ENCODE data around the gene ZSWIM1. TPM values are rescaled to one million over a fixed set of nuclear protein-coding genes. Genes with fewer than 3 reads are reported as not detected.

The ZSWIM1 gene
- total and polyA plus RNA-seq, 10 of the 15 experiments (the other 5 are each of a cell fraction or from before 2014, with no cell fraction given), result 2.4 to 16.0 (median 9.8) TPM

- SMC1A ChIA-PET (ENCODE audit: uncharacterized antibody, unreplicated experiment), result no interaction called here
- H3K36me3 ChIP-seq (ENCODE audit: control insufficient read depth in 2 of 2, insufficient read depth in 2 of 2, low read length in 1 of 2), result no peaks in the 10 kb centered on the region
- no peaks in the 10 kb centered on the region for H4K20me1 ChIP-seq (ENCODE audit: control insufficient read depth, insufficient read depth)
- H3K9me3 ChIP-seq (replicated peaks; ENCODE audit: control insufficient read depth, insufficient read depth, low read length), result no peaks in the 10 kb centered on the region
- intact Hi-C loops (cut with micrococcal nuclease; ENCODE audit: unreplicated experiment) (no loop called here), in situ Hi-C loops (cut with MboI) (no loop called here)
- CTCF ChIA-PET, result interaction anchor here (0.8 to 1.6 kb wide), 2 partner anchors 54 to 117 kb away, joined by 3 to 6 read pairs; no protein-coding TSS in a partner anchor
- BruUV-seq (replicated peaks), result no TSS peak
- DNase-seq (ENCODE audit: low read depth, low spot score), result no peak
- H2AFZ ChIP-seq (ENCODE audit: control insufficient read depth, low read depth, low read length), result no peak overlapping the region
- RAD21 ChIA-PET (ENCODE audit: unreplicated experiment), result no interaction called here
- H3K4me2 ChIP-seq (ENCODE audit: control insufficient read depth, insufficient read depth), result no peak overlapping the region
- H3K79me2 ChIP-seq (ENCODE audit: control insufficient read depth, insufficient read depth, low read length), result peaks cover 19% of the 10 kb centered on the region
- TF ChIP-seq ZBTB4 (CRISPR knock-in tag; IDR thresholded peaks at IDR 0.05) (no peak), BCLAF1 (IDR thresholded peaks at IDR 0.05) (no peak), CREB1 (IDR thresholded peaks at IDR 0.05; ENCODE audit: low read depth) (no peak), NBN (IDR thresholded peaks at IDR 0.05) (no peak), BCL11A (IDR thresholded peaks at IDR 0.05; ENCODE audit: low read depth, low read length) (no peak), PML (IDR thresholded peaks at IDR 0.05; ENCODE audit: low read length) (no peak), RAD51 (IDR thresholded peaks at IDR 0.05) (no peak), GABPA (IDR thresholded peaks at IDR 0.05; ENCODE audit: low read depth) (no peak), MTA2 (IDR thresholded peaks at IDR 0.05; ENCODE audit: low read depth) (no peak)
- WGBS (ENCODE audit: insufficient coverage, insufficient replicate concordance, low lambda C conversion rate, missing lambda C conversion rate), result 71% methylated on average over 2 of the region's 2 CpGs
- no peak overlapping the region for H3K9ac ChIP-seq (ENCODE audit: control insufficient read depth, insufficient read depth, low read length)
- no peak overlapping the region for H3K4me3 ChIP-seq
- no peak overlapping the region for H3K27ac ChIP-seq (ENCODE audit: control insufficient read depth, insufficient read depth)
- H3K27me3 ChIP-seq (replicated peaks in 1 of 2; ENCODE audit: control insufficient read depth in 2 of 2, insufficient read depth in 2 of 2, low read length in 1 of 2), result no peaks in the 10 kb centered on the region
- FAIRE-seq, result no peak
- peaks cover 8% of the 10 kb centered on the region for H3K4me1 ChIP-seq (ENCODE audit: control insufficient read depth, insufficient read depth, low read length)
- ATAC-seq, result no peak
- POLR2A ChIA-PET, result interaction anchor here (2.4 kb wide), 1 partner anchor 11 kb away, joined by 10 read pairs; no protein-coding TSS in a partner anchor
Observed at GRCh38 chr20:45853484-45853883, 27.5 kb upstream of the ZSWIM1 start.

All from GM12878 (cell line).